Activated naive CD4-positive, alpha-beta T cell (primary cell): ENCODE measurements around the gene PTPN20.

ENCODE experiments used
- DNase-seq, 4 experiments: peaks; one replicate each; lab custom pipeline; 2025; lab: John Stamatoyannopoulos, UW

Gene PTPN20

GRCh38 chr10:47048526-47048905 is 137.3 kb downstream of the PTPN20 start:
- DNase-seq: no peak

GRCh38 chr10:47049056-47049851 is 138.0 kb downstream of the PTPN20 start:
- DNase-seq: no peak

GRCh38 chr10:47049906-47050305 is 138.7 kb downstream of the PTPN20 start:
- DNase-seq: no peak

GRCh38 chr10:47050618-47051455 is 139.6 kb downstream of the PTPN20 start:
- DNase-seq: no peak

- DNase-seq: no peak
Observed at GRCh38 chr10:47051741-47052238, 140.6 kb downstream of the PTPN20 start.
